HAP-1 (cell line): ENCODE measurements around the gene BPHL.
"Not testable (repeated sequence)": the region's sequence is repeated elsewhere in the genome, so short reads cannot be mapped to it uniquely, and the experiment has no call there.

ENCODE experiments used
- DNase-seq, 2 experiments: peaks; one replicate each; pipeline ENCODE4 v3.0.0-alpha.2; 2016 to 2020; ENCODE audit warnings: low spot score in 2 of 2
- H3K27me3 ChIP-seq: fragments of 250-450 bp; sonication (Bioruptor Pico); 2 replicates; pipeline ENCODE4 v1.5.1; 2020; ENCODE audit warnings: low read depth, mild to moderate bottlenecking, moderate library complexity
- H3K36me3 ChIP-seq: fragments of 250-450 bp; sonication (Bioruptor Pico); replicated peaks from 2 replicates; pipeline ENCODE4 v1.5.1; 2020; ENCODE audit warnings: mild to moderate bottlenecking
- H3K4me1 ChIP-seq: fragments of 250-450 bp; sonication (Bioruptor Pico); 2 replicates; pipeline ENCODE4 v1.5.1; 2020; ENCODE audit warnings: mild to moderate bottlenecking
- H3K4me3 ChIP-seq: fragments of 250-450 bp; sonication (Bioruptor Pico); 2 replicates; pipeline ENCODE4 v1.5.1; 2020; ENCODE audit warnings: mild to moderate bottlenecking, moderate library complexity
- H3K9me3 ChIP-seq: fragments of 250-450 bp; sonication (Bioruptor Pico); 2 replicates; pipeline ENCODE4 v1.5.1; 2020; ENCODE audit warnings: mild to moderate bottlenecking, moderate library complexity
- in situ Hi-C: fragments of 300-500 bp; cut with MboI; formaldehyde crosslinking; loops from 3 replicates; pipeline ENCODE4 v1.14.3; 2020; ENCODE audit warnings: low sequenced_read_pairs, inconsistent platforms, mixed read lengths

Gene BPHL

DNA sequence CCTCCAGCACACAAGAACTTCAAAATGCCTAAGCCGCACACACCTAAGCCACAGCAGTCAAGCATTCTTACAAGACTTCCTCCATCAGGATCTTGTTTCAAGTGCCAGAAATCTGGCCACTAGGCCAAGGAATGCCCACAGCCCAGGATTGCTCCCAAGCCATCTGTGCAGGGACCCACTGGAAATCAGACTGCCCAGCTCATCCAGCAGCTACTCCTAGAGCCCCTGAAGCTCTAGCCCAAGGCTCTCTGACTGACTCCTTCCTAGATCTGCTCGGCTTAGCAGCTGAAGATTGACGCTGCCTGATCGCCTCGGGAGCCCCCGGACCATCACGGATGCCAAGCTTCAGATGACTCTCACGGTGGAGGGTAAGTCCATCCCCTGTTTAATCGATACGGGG lies 49.5 kb downstream of the BPHL start:
- in situ Hi-C loops, H3K4me3 ChIP-seq, H3K9me3 ChIP-seq, H3K36me3 ChIP-seq, H3K27me3 ChIP-seq, DNase-seq: not testable (repeated sequence)
- H3K4me1 ChIP-seq = peaks cover 26% of the 10 kb centered on the region

DNA sequence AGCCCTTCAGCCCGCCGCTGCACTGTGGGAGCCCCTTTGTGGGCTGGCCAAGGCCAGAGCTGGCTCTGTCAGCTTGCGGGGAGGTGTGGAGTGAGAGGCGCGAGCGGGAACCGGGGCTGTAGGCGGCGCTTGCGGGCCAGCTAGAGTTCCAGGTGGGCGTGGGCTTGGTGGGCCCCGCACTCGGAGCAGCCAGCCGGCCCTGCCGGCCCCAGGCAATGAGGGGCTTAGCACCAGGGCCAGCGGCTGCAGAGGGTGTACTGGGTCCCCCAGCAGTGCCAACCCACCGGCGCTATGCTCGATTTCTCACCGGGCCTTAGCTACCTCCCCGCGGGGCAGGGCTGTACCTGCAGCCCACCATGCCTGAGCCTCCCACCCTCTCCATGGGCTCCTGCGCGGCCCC lies 52.2 kb downstream of the BPHL start:
- H3K27me3 ChIP-seq, H3K4me3 ChIP-seq, in situ Hi-C loops: not testable (repeated sequence)

DNA sequence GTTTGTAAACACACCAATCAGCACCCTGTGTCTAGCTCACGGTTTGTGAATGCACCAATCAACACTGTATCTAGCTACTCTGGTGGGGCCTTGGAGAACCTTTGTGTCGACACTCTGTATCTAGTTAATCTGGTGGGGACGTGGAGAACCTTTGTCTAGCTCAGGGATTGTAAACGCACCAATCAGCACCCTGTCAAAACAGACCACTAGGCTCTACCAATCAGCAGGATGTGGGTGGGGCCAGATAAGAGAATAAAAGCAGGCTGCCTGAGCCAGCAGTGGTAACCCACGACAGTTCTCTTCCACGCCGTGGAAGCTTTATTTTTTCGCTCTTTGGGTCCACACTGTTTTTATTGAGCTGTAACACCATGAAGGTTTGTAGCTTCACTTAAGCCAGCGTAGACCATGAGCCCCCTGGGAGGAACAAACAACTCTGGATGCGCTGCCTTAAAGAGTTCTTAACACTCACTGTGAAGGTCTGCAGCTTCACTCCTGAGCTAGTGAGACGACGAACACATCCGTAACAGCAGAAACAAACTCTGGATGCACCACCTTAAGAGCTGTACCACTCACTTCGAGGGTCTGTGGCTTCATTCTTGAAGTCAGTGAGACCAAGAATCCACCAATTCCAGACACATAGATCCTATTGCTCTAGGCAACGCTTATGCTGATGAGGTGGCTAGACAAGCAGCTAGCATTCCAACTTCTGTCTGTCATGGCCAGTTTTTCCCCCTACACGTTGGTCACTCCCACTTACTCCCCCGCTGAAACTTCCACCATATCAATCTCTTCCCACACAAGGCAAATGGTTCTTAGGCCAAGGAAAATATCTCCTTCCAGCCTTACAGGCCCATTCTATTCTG lies 53.0 kb downstream of the BPHL start:
- H3K36me3 ChIP-seq, H3K4me3 ChIP-seq, in situ Hi-C loops, DNase-seq, H3K9me3 ChIP-seq, H3K27me3 ChIP-seq: not testable (repeated sequence)
- H3K4me1 ChIP-seq = peaks cover 19% of the 10 kb centered on the region

More for the DNA sequence above, 52.2 kb downstream of the BPHL start:
- not testable (repeated sequence) for H3K9me3 ChIP-seq, DNase-seq, H3K36me3 ChIP-seq
- H3K4me1 ChIP-seq = peaks cover 25% of the 10 kb centered on the region

DNA sequence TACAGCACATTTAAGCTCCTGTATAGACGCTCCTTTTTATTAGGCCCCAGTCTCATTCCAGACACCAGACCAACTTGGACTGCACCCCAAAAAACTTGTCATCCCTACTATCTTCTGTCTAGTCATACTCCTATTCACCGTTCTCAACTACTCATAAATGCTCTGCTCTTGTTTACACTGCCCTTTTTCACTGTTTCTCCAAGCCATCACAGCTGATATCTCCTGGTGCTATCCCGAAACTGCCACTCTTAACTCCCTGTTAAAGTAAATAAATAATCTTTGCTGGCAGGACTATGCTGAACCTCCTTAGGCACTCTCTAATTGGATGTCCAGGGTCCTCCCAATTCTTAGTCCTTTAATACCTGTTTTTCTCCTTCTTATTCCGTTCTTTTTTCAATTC lies 54.3 kb downstream of the BPHL start:
- DNase-seq, H3K36me3 ChIP-seq, H3K4me3 ChIP-seq, H3K27me3 ChIP-seq, H3K9me3 ChIP-seq, in situ Hi-C loops: not testable (repeated sequence)
- peaks cover 13% of the 10 kb centered on the region for H3K4me1 ChIP-seq

DNA sequence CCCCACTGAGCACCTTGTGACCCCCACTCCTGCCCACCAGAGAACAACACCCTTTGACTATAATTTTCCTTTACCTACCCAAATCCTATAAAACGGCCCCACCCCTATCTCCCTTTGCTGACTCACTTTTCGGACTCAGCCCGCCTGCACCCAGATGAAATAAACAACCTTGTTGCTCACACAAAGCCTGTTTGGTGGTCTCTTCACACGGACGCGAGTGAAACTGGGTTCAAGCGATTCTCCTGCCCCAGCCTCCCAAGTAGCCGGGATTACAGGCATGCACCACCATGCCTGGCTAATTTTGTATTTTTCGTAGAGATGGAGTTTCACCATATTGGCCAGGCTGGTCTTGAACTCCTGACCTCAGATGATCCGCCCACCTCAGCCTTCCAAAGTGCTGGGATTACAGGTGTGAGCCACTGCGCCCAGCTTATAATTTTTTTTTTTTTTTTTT lies 55.2 kb downstream of the BPHL start:
- H3K4me3 ChIP-seq, H3K9me3 ChIP-seq, H3K36me3 ChIP-seq, DNase-seq, in situ Hi-C loops, H3K27me3 ChIP-seq: not testable (repeated sequence)
- peaks cover 13% of the 10 kb centered on the region for H3K4me1 ChIP-seq

DNA sequence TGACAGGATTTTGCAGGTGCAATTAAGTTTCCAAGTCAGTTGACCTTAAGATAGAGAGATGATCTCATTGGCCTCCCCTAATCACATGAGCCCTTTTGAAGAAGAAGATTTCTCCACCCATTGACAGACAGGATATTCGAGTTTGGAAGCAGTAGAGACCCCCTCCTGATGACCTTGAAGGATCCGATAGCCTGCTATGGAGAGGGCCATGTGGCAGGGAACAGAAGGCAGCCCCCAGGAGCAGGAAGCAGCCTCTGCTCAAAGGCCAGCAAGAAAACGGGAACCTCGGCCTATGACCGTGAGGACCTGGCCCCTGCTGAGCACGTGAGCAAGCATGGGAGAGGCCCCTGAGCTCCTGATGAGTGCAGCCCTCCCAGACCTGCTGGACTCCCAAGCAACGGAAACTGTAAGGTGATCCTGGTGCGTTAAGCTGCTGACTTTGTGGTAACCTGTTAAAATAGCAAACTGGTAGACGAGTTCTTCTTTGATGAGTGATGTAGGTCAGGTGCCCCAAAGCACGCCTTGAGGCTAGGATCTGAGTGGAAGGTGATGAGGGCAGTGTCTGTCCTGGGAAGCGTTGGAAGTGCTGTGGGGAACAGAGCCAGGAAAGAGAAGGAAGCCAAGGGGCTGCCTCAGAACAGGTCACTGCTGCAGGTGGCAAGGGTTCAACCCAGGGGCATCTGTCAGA lies 57.3 kb downstream of the BPHL start:
- Histone ChIP-seq H3K4me3 (no peak overlapping the region), H3K9me3 (no peaks in the 10 kb centered on the region), H3K27me3 (no peaks in the 10 kb centered on the region), H3K36me3 (no peaks in the 10 kb centered on the region), H3K4me1 (peaks cover 13% of the 10 kb centered on the region)
- DNase-seq = no peak
- in situ Hi-C loops = no loop called here

DNA sequence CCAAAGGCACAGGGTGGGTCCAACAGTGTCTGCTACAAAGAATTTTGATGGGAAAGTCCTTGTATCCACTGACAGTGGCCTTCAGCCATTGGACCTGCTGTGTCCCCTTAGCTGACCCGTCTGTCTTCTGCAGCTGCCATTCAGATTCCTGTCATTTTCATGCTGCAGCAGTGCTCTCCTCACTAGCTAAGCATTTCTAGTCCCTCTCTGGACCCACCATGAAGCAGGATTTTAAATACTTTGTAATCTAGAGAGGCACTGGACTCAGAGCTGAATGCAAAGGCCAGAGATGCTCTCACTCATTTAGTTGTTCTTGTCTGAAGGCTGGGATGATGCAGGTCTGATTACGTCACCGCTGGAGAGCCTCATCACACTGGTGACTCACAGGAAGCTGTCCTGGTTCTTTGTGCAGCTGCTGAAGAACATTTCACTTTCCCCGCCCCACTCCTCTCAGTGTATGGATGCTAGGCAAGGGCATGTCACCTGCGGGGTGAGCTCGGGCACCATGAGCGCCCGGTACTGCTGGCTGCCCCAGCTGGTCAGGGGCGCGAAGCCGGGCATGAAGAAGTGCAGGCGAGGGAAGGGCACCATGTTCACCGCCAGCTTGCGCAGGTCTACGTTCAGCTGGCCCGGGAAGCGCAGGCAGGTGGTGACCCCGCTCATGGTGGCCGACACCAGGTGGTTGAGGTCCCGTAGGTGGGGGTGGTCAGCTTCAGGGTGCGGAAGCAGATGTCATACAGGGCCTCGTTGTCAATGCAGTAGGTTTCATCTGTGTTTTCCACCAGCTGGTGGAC lies 58.2 kb downstream of the BPHL start:
- H3K4me3 ChIP-seq = no peak overlapping the region
- no peaks in the 10 kb centered on the region for H3K36me3 ChIP-seq
- no peak for DNase-seq
- in situ Hi-C loops = no loop called here
- no peaks in the 10 kb centered on the region for H3K9me3 ChIP-seq
- H3K27me3 ChIP-seq = no peaks in the 10 kb centered on the region
- H3K4me1 ChIP-seq = peaks cover 13% of the 10 kb centered on the region

DNA sequence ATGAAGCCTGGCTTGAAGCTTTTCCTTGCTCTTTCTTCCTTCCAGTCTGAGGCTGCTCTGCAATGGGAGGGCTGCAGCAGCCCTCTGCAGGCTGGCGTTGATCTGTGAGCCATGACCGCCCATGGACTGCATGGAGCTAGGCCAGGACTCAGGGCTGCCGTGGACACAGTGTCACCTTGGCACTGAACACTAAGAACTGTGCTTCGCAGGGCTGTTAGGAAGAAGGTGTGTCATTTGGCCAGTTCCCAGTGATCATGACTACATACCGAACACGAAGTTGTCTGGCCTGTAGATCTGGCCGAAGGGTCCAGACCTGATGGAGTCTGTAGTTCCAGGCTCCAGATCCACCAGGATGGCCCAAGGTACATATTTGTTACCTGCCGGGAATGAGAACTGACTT lies 60.2 kb downstream of the BPHL start:
- in situ Hi-C loops, H3K9me3 ChIP-seq, H3K27me3 ChIP-seq, H3K4me3 ChIP-seq, H3K36me3 ChIP-seq, DNase-seq: not testable (repeated sequence)
- H3K4me1 ChIP-seq = peaks cover 13% of the 10 kb centered on the region

DNA sequence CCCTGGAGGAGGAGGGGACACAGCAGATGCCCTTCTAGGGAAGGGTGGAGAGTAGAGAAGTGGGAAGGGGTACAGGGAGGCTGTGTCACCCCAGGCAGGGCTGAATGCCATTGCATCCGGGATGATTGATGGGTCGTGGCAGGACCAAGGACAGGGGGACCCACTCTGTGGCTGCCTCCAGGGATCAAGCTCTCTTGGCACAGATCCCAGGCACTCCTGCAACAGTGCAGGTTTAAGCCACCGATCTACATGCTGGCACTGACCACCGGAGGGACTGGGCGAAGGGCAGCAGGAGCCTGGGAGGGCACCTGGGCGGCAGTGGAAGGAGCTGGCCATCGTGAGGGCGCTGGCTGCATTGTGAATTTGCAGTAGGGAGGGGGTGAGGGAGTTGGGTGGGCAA lies 61.4 kb downstream of the BPHL start:
- in situ Hi-C loops, H3K4me1 ChIP-seq, DNase-seq, H3K27me3 ChIP-seq, H3K4me3 ChIP-seq, H3K36me3 ChIP-seq, H3K9me3 ChIP-seq: not testable (repeated sequence)

DNA sequence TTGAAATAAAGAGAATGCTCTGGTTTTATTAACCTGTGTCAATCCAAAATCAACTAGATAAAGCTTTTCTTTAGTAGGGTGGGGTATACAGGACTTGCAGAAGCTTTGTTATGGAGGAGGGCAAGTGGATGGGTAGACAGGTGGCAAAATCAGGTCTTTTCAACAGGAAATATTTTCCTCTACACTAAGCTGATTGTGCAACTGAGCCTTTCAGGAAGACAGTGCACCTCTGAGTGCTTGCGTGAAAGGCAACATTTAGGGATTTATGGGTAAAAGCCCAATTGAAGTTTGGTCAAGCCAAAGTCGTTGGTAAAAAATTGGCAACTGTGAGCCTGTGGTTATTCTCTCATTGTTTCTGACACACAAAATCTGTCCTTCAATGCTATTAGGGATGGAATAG lies 62.6 kb downstream of the BPHL start:
- in situ Hi-C loops = no loop called here
- no peaks in the 10 kb centered on the region for H3K4me1 ChIP-seq

DNA sequence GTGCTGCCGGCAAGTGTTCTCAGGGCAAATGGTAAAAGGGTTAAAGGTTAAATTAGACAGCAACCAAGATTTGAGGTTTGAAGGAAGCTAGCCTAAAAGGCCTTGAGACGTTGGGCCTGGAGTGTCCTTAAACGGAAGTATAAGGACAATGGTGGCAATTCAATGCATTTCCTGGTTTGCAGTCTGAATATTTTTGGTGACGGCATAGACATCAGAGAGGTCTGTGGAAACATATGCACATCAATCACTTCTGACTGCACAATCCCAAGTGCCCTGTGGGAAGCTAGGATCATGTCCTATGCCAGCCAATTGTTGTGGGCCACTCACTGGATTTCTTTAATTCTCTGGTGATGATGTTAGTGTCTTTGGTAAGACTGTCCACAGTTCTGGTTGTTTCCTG lies 64.6 kb downstream of the BPHL start:
- Histone ChIP-seq H3K9me3 (peaks cover under 1% of the 10 kb centered on the region; the same call in 1 of the 2 replicates), H3K27me3 (no peaks in the 10 kb centered on the region), H3K36me3 (no peaks in the 10 kb centered on the region), H3K4me1 (no peaks in the 10 kb centered on the region), H3K4me3 (no peak overlapping the region)
- in situ Hi-C loops = no loop called here
- DNase-seq = no peak

More for the DNA sequence above, 62.6 kb downstream of the BPHL start:
- DNase-seq = no peak
- Histone ChIP-seq H3K4me3 (no peak overlapping the region), H3K27me3 (no peaks in the 10 kb centered on the region), H3K36me3 (no peaks in the 10 kb centered on the region), H3K9me3 (no peaks in the 10 kb centered on the region)

DNA sequence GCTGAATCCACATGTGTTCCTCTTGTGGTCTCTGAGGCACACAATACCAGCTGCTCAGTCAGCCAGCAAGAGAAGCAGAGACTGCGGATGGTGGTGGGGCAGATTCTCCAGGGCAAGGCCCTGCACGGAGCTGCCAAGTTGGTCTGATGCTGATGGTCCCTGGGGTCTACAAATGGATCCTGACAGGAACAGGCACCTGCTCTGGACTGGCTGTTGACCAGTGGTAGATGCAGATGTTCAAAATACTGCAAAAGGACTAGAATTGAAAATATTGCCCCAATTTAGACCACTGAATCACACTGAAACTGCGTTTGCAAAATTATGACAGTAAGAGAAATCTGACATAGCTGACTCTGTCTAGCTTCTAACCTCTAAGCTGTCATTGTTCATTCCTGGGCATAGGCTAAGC lies 68.5 kb downstream of the BPHL start:
- Histone ChIP-seq H3K4me1 (no peaks in the 10 kb centered on the region), H3K27me3 (no peaks in the 10 kb centered on the region), H3K36me3 (no peaks in the 10 kb centered on the region), H3K4me3 (no peak overlapping the region), H3K9me3 (peaks cover 3% of the 10 kb centered on the region; the same call in 1 of the 2 replicates)
- DNase-seq = no peak
- in situ Hi-C loops = no loop called here

DNA sequence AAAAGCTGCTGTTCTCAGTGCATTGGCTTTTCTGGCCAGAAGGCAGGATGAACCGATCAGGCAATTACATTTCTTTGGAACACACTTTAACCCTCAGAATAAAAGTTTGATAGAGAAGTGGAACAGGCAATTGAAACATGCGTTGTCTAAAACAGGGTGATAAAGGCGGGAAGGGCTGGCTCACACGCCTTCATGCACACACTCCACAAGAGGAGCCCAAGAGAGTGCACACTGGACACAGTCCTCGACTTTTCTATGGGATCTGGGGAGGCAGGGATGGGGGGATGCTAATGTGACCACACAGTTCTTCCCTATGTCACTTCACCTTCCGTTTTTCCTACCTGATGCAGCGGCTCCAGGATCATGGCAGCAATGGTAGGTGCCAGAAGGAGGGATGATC lies 69.8 kb downstream of the BPHL start:
- in situ Hi-C loops = no loop called here
- Histone ChIP-seq H3K36me3 (no peaks in the 10 kb centered on the region), H3K4me3 (no peak overlapping the region), H3K27me3 (no peaks in the 10 kb centered on the region), H3K9me3 (peaks cover 3% of the 10 kb centered on the region; the same call in 1 of the 2 replicates), H3K4me1 (no peaks in the 10 kb centered on the region)
- no peak for DNase-seq

DNA sequence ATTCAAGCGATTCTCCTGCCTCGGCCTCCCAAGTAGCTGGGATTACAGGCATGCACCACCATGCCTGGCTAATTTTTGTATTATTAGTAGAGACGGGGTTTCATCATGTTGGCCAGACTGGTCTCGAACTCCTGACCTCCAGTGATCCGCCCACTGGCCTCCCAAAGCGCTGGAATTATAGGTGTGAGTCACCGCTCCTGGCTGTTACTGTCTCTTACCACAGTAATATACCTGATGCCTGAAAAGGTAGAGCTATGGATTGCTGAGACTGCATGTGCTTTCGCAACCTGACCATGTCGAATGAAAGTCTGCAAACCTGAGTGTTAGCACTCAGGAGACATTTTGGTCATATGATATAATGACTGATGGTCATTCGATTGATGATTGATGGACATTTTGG lies 70.7 kb downstream of the BPHL start:
- in situ Hi-C loops, H3K9me3 ChIP-seq, H3K36me3 ChIP-seq, H3K4me1 ChIP-seq, H3K4me3 ChIP-seq, H3K27me3 ChIP-seq, DNase-seq: not testable (repeated sequence)
